ENCODE results near the gene MRPS10. TPM values are rescaled to one million over a fixed set of nuclear protein-coding genes. Genes with fewer than 3 reads are reported as not detected.
"Not testable (repeated sequence)": the region's sequence is repeated elsewhere in the genome, so short reads cannot be mapped to it uniquely, and the experiment has no call there.

MRPS10 gene
- total RNA-seq, 1 experiment from 2014 or later = 62.9 TPM

DNA sequence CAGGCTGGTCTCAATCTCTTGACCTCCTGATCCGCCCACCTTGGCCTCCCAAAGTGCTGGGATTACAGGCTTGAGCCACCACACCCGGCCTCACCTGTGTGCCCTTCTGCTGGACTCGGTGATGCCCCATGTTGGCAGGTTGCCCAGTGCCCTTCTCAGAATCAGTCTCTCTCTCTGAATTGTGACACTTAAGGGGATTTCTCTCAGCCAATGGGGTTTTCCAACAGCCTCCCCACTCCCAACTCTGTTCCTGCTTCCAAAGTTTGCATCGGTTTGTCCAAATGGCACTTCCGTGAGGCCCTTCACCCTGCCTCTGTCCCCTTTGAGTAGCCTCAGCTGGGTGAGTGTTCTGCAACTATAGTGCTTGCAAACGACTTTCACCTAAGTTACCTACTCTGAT is 3.1 kb upstream of the MRPS10 start:
- H3K36me3 Mint-ChIP-seq (ENCODE audit: insufficient read depth, unreplicated experiment) = peaks cover 5% of the 10 kb centered on the region
- intact Hi-C loops (cut with micrococcal nuclease) = no loop called here
- ChIA-PET CTCF (interaction anchor here (0.8 to 1.1 kb wide), 3 partner anchors 9 to 327 kb away, joined by 3 read pairs; no protein-coding TSS in a partner anchor), POLR2A (interaction anchor here (0.7 to 0.9 kb wide), 2 partner anchors 9 to 18 kb away, joined by 3 to 4 read pairs; no protein-coding TSS in a partner anchor)
- H3K9me3 Mint-ChIP-seq (ENCODE audit: unreplicated experiment) = no peaks in the 10 kb centered on the region
- no TSS peak for BruUV-seq (replicated peaks)
- no peak for DNase-seq (ENCODE audit: unreplicated experiment)
- TF ChIP-seq, protein P1, sequence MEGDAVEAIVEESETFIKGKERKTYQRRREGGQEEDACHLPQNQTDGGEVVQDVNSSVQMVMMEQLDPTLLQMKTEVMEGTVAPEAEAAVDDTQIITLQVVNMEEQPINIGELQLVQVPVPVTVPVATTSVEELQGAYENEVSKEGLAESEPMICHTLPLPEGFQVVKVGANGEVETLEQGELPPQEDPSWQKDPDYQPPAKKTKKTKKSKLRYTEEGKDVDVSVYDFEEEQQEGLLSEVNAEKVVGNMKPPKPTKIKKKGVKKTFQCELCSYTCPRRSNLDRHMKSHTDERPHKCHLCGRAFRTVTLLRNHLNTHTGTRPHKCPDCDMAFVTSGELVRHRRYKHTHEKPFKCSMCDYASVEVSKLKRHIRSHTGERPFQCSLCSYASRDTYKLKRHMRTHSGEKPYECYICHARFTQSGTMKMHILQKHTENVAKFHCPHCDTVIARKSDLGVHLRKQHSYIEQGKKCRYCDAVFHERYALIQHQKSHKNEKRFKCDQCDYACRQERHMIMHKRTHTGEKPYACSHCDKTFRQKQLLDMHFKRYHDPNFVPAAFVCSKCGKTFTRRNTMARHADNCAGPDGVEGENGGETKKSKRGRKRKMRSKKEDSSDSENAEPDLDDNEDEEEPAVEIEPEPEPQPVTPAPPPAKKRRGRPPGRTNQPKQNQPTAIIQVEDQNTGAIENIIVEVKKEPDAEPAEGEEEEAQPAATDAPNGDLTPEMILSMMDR (IDR thresholded peaks at IDR 0.05; ENCODE audit: unreplicated experiment) = no peak
- no peak overlapping the region for H3K27ac Mint-ChIP-seq (ENCODE audit: low read depth, unreplicated experiment)
- H3K27me3 Mint-ChIP-seq (ENCODE audit: insufficient read depth, unreplicated experiment) = no peaks in the 10 kb centered on the region
- H3K4me1 Mint-ChIP-seq (ENCODE audit: insufficient read depth, unreplicated experiment) = peaks cover 21% of the 10 kb centered on the region
- no peak overlapping the region for H3K4me3 Mint-ChIP-seq (ENCODE audit: unreplicated experiment)

GRCh38 chr6:42217157-42217518 is 523 bp downstream of the MRPS10 start:
- Mint-ChIP-seq H3K27ac (ENCODE audit: low read depth, unreplicated experiment) (peak overlapping the region; percentile 98), H3K9me3 (ENCODE audit: unreplicated experiment) (no peaks in the 10 kb centered on the region), H3K4me1 (ENCODE audit: insufficient read depth, unreplicated experiment) (peaks cover 10% of the 10 kb centered on the region), H3K27me3 (ENCODE audit: insufficient read depth, unreplicated experiment) (no peaks in the 10 kb centered on the region), H3K36me3 (ENCODE audit: insufficient read depth, unreplicated experiment) (peaks cover 22% of the 10 kb centered on the region), H3K4me3 (ENCODE audit: unreplicated experiment) (peak overlapping the region; percentile 98)
- ChIA-PET POLR2A (interaction anchor here (0.6 to 2.4 kb wide), 23 partner anchors 9 to 1804 kb away, joined by 3 to 39 read pairs (median 4); partner anchors contain the start of genes BYSL, MED20, TAF8 and TRERF1), CTCF (interaction anchor here (0.6 to 6.8 kb wide), 9 partner anchors 10 to 344 kb away, joined by 3 to 68 read pairs (median 4); no protein-coding TSS in a partner anchor)
- BruUV-seq (replicated peaks) = no TSS peak
- no peak for DNase-seq (ENCODE audit: unreplicated experiment)
- intact Hi-C loops (cut with micrococcal nuclease) = loop anchor here (10.0 kb wide), 1 partner anchor 432 kb away; the partner anchor contains the start of genes PRICKLE4 and TOMM6
- TF ChIP-seq, protein P1 (IDR thresholded peaks at IDR 0.05; ENCODE audit: unreplicated experiment) = no peak

DNA sequence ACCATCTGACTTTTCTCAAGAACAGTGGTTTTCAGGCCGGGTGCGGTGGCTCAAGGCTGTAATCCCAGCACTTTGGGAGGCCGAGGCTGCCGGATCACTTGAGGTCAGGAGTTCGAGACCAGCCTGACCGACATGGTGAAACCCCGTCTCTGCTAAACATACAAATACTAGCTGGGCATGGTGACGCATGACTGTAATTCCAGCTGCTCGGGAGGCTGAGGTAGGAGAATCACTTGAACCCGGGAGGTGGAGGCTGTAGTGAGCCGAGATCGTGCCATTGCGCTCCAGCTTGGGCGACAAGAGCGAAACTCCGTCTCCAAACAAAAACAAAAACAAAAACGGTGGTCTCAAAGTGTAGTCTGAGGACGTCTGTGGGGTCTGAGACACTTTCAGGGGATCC is 1.2 kb downstream of the MRPS10 start:
- H3K27me3 Mint-ChIP-seq (ENCODE audit: insufficient read depth, unreplicated experiment); BruUV-seq (replicated peaks); H3K9me3 Mint-ChIP-seq (ENCODE audit: unreplicated experiment); H3K4me1 Mint-ChIP-seq (ENCODE audit: insufficient read depth, unreplicated experiment); DNase-seq (ENCODE audit: unreplicated experiment): not testable (repeated sequence)
- CTCF ChIA-PET = interaction anchor here (0.6 to 6.8 kb wide), 9 partner anchors 13 to 331 kb away, joined by 3 to 68 read pairs (median 4); no protein-coding TSS in a partner anchor
- H3K36me3 Mint-ChIP-seq (ENCODE audit: insufficient read depth, unreplicated experiment) = peaks cover 27% of the 10 kb centered on the region
- peak overlapping the region; percentile 98 for H3K4me3 Mint-ChIP-seq (ENCODE audit: unreplicated experiment)
- intact Hi-C loops (cut with micrococcal nuclease) = loop anchor here (10.0 kb wide), 1 partner anchor 432 kb away; the partner anchor contains the start of genes PRICKLE4 and TOMM6
- peak overlapping the region; percentile 39 for H3K27ac Mint-ChIP-seq (ENCODE audit: low read depth, unreplicated experiment)
- POLR2A ChIA-PET = interaction anchor here (0.7 to 2.4 kb wide), 22 partner anchors 10 to 348 kb away, joined by 3 to 39 read pairs (median 5); partner anchors contain the start of genes BYSL, C6orf132, MED20 and TAF8

GRCh38 chr6:42212442-42212841 is 5.2 kb downstream of the MRPS10 start:
- Mint-ChIP-seq H3K36me3 (ENCODE audit: insufficient read depth, unreplicated experiment) (peaks cover 62% of the 10 kb centered on the region), H3K4me1 (ENCODE audit: insufficient read depth, unreplicated experiment) (peaks cover 6% of the 10 kb centered on the region), H3K9me3 (ENCODE audit: unreplicated experiment) (no peaks in the 10 kb centered on the region), H3K4me3 (ENCODE audit: unreplicated experiment) (no peak overlapping the region), H3K27me3 (ENCODE audit: insufficient read depth, unreplicated experiment) (no peaks in the 10 kb centered on the region), H3K27ac (ENCODE audit: low read depth, unreplicated experiment) (peak overlapping the region; percentile 42)
- BruUV-seq (replicated peaks) = no TSS peak
- DNase-seq (ENCODE audit: unreplicated experiment) = no peak
- ChIA-PET POLR2A (interaction anchor here (0.8 to 2.7 kb wide), 2 partner anchors 9 to 191 kb away, joined by 3 to 11 read pairs; no protein-coding TSS in a partner anchor), CTCF (interaction anchor here (0.6 to 6.8 kb wide), 7 partner anchors 12 to 913 kb away, joined by 3 to 68 read pairs (median 8); no protein-coding TSS in a partner anchor)
- intact Hi-C loops (cut with micrococcal nuclease) = loop anchor here (10.0 kb wide), 1 partner anchor 428 kb away; the partner anchor contains the start of genes PRICKLE4 and TOMM6
- TF ChIP-seq, protein P1 (IDR thresholded peaks at IDR 0.05; ENCODE audit: unreplicated experiment) = no peak

All from MCF 10A (cell line).